ENCODE measurements around the gene TMEM171.

TMEM171 gene

DNA sequence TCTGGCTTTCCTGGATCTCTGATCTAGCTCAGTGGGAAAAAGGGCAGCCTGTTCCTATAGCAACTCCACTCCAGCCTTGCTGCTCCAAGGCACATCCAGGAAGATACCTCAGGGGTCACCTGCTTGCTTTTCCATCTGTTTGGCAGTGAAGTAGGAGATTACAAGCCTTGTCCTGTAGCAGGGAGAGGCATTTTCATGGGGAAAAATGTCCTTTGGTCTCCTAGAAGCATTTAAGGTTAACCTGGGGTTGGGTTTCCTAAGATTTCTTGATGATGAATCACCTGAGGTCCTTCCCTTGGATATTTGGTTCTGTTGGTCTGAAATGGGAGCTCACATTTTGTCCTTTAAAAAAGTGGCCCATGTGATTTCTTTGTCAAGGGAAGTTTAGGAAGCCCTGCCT lies 51.1 kb downstream of the TMEM171 start:
- H3K9me3 ChIP-seq (replicated peaks; ENCODE audit: insufficient read depth, low read length), result no peaks in the 10 kb centered on the region
- DNase-seq, result no peak
- no peaks in the 10 kb centered on the region for H3K4me1 ChIP-seq (ENCODE audit: low read length)
- no peak overlapping the region for H3K4me3 ChIP-seq (ENCODE audit: low read length)
- no peak overlapping the region for H3K9ac ChIP-seq (ENCODE audit: low read length)
- H3K27me3 ChIP-seq (replicated peaks; ENCODE audit: insufficient read depth, low read length), result peaks cover 35% of the 10 kb centered on the region; the same call in 1 of the 2 replicates
- H3K27ac ChIP-seq (ENCODE audit: low read length), result no peak overlapping the region
- no peaks in the 10 kb centered on the region for H3K9me2 ChIP-seq (replicated peaks; ENCODE audit: insufficient read depth, low read length)
- TF ChIP-seq EZH2 (optimal IDR thresholded peaks at IDR 0.05; ENCODE audit: low read depth, low read length), result no peak
- TF ChIP-seq EZH2phosphoT487 (IDR thresholded peaks at IDR 0.05; ENCODE audit: low read length), result no peak
- TF ChIP-seq, protein P1, sequence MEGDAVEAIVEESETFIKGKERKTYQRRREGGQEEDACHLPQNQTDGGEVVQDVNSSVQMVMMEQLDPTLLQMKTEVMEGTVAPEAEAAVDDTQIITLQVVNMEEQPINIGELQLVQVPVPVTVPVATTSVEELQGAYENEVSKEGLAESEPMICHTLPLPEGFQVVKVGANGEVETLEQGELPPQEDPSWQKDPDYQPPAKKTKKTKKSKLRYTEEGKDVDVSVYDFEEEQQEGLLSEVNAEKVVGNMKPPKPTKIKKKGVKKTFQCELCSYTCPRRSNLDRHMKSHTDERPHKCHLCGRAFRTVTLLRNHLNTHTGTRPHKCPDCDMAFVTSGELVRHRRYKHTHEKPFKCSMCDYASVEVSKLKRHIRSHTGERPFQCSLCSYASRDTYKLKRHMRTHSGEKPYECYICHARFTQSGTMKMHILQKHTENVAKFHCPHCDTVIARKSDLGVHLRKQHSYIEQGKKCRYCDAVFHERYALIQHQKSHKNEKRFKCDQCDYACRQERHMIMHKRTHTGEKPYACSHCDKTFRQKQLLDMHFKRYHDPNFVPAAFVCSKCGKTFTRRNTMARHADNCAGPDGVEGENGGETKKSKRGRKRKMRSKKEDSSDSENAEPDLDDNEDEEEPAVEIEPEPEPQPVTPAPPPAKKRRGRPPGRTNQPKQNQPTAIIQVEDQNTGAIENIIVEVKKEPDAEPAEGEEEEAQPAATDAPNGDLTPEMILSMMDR (IDR thresholded peaks at IDR 0.05; ENCODE audit: low read length), result no peak
- H4K20me1 ChIP-seq (ENCODE audit: insufficient read depth, low read length), result no peaks in the 10 kb centered on the region
- H3F3A ChIP-seq (ENCODE audit: insufficient read depth, low read length), result no peaks in the 10 kb centered on the region
- H3K79me2 ChIP-seq (ENCODE audit: low read length), result no peaks in the 10 kb centered on the region
- no peak overlapping the region for H3K4me2 ChIP-seq (ENCODE audit: low read depth, low read length)
- no peak overlapping the region for H2AFZ ChIP-seq (ENCODE audit: low read length)
- no peaks in the 10 kb centered on the region for H3K36me3 ChIP-seq (replicated peaks; ENCODE audit: insufficient read depth, low read length)

DNA sequence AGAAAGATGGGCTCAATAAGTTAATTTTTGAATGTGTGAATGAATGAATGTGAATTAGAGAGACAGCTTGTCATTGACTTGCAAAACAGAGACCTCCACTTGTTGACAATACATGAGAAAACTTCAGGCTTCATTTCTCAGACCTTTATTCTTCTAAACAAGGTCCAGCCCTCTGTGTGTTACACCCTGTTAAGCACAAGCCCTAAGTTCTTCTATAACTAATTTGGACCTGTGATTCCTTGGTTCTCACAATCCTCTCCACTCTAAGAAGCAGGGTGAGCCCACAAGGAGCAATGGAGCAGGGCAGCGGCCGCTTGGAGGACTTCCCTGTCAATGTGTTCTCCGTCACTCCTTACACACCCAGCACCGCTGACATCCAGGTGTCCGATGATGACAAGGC lies 52.6 kb downstream of the TMEM171 start, which contains the start of gene TMEM174:
Gene TMEM174 (plus strand): TSS at position 243 of the 400 bp plus-strand sequence. CDS start 51 bp downstream, at position 294.
- Histone ChIP-seq H3K9ac (ENCODE audit: low read length) (no peak within 1 kb of the TSS), H3K9me3 (replicated peaks; ENCODE audit: insufficient read depth, low read length) (no peaks in the 10 kb centered on the region), H3K4me3 (ENCODE audit: low read length) (no peak within 1 kb of the TSS), H3F3A (ENCODE audit: insufficient read depth, low read length) (no peaks in the 10 kb centered on the region), H3K9me2 (replicated peaks; ENCODE audit: insufficient read depth, low read length) (no peaks in the 10 kb centered on the region), H3K4me1 (ENCODE audit: low read length) (no peaks in the 10 kb centered on the region), H4K20me1 (ENCODE audit: insufficient read depth, low read length) (no peaks in the 10 kb centered on the region), H3K36me3 (replicated peaks; ENCODE audit: insufficient read depth, low read length) (no peaks in the 10 kb centered on the region), H3K27ac (ENCODE audit: low read length) (no peak within 1 kb of the TSS), H3K4me2 (ENCODE audit: low read depth, low read length) (no peak within 1 kb of the TSS), H3K79me2 (ENCODE audit: low read length) (no peaks in the 10 kb centered on the region), H3K27me3 (replicated peaks; ENCODE audit: insufficient read depth, low read length) (peaks cover 23% of the 10 kb centered on the region; the same call in 1 of the 2 replicates), H2AFZ (ENCODE audit: low read length) (no peak within 1 kb of the TSS)
- no peak for DNase-seq
- TF ChIP-seq EZH2phosphoT487 (IDR thresholded peaks at IDR 0.05; ENCODE audit: low read length) (no peak), EZH2 (optimal IDR thresholded peaks at IDR 0.05; ENCODE audit: low read depth, low read length) (no peak)
- TF ChIP-seq, protein P1 (IDR thresholded peaks at IDR 0.05; ENCODE audit: low read length), result no peak

DNA sequence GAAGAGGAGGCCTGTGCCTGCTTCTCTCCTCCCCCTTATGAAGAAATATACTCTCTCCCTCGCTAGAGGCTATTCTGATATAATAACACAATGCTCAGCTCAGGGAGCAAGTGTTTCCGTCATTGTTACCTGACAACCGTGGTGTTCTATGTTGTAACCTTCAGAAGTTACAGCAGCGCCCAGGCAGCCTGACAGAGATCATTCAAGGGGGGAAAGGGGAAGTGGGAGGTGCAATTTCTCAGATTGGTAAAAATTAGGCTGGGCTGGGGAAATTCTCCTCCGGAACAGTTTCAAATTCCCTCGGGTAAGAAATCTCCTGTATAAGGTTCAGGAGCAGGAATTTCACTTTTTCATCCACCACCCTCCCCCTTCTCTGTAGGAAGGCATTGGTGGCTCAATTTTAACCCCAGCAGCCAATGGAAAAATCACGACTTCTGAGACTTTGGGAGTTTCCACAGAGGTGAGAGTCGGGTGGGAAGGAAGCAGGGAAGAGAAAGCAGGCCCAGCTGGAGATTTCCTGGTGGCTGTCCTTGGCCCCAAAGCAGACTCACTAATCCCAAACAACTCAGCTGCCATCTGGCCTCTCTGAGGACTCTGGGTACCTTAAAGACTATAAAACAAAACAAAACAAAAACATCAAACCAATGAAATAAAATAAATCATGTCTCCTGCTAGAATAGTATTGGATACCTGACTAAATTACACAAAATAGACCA lies 53.9 kb downstream of the TMEM171 start:
- Histone ChIP-seq H3K9ac (ENCODE audit: low read length) (no peak overlapping the region), H2AFZ (ENCODE audit: low read length) (no peak overlapping the region), H3K27ac (ENCODE audit: low read length) (no peak overlapping the region), H3K4me2 (ENCODE audit: low read depth, low read length) (no peak overlapping the region), H3K4me1 (ENCODE audit: low read length) (no peaks in the 10 kb centered on the region), H3K9me2 (replicated peaks; ENCODE audit: insufficient read depth, low read length) (no peaks in the 10 kb centered on the region), H3K9me3 (replicated peaks; ENCODE audit: insufficient read depth, low read length) (no peaks in the 10 kb centered on the region), H3K27me3 (replicated peaks; ENCODE audit: insufficient read depth, low read length) (peaks cover 23% of the 10 kb centered on the region; the same call in 1 of the 2 replicates), H3K79me2 (ENCODE audit: low read length) (no peaks in the 10 kb centered on the region), H3K36me3 (replicated peaks; ENCODE audit: insufficient read depth, low read length) (no peaks in the 10 kb centered on the region), H3F3A (ENCODE audit: insufficient read depth, low read length) (no peaks in the 10 kb centered on the region), H4K20me1 (ENCODE audit: insufficient read depth, low read length) (no peaks in the 10 kb centered on the region), H3K4me3 (ENCODE audit: low read length) (no peak overlapping the region)
- no peak for DNase-seq
- no peak for TF ChIP-seq EZH2 (optimal IDR thresholded peaks at IDR 0.05; ENCODE audit: low read depth, low read length)
- TF ChIP-seq, protein P1 (IDR thresholded peaks at IDR 0.05; ENCODE audit: low read length), result no peak
- no peak for TF ChIP-seq EZH2phosphoT487 (IDR thresholded peaks at IDR 0.05; ENCODE audit: low read length)

Measured in MM.1S (cell line).